ENCODE results near the gene VWA3B. TPM values are rescaled to one million over a fixed set of nuclear protein-coding genes. Genes with fewer than 3 reads are reported as not detected.
"Not testable (repeated sequence)": the region's sequence is repeated elsewhere in the genome, so short reads cannot be mapped to it uniquely, and the experiment has no call there.

The VWA3B gene
- total RNA-seq, 1 experiment from 2014 or later: not detected

DNA sequence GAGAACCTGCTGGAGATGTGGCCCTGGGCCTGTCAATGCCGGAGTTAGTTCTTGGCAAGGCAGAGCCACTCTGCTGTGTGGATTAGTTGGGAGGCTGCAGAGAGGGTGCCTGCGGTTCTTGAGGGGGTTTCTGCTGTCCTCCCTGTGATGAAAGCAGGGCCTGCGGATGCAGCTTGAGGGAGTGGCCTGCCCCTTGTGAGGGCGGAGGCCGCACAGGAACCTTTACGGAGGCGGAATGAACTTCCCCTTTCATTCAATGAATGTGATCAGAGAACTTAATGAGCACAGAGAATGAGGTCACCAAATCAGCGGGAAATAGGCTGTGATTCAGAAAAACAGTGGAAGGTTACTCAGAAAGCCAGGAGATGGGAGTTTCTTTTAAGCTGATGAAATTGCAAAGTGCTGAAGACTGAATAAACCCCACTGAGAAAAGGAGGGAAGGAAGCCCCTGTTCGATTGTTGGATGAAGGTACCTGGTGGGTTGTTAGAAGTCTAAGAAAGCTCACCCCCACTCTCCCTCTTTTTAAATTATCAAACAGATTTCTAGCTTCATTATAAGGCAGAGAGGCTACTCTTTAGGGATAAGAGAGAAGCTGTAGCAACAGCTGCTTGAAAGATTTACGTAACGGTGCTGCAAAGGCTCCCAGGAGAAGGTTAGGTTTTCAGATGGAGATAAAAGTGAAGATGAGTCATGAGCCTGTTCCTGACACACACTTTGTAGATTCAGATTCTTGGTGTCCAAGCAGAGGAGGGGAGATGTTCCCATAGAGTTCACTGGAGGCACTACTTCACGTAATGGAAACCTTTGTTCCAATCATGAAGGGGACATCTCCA, 47.4 kb downstream of the VWA3B start:
- CTCF ChIA-PET: no interaction called here
- POLR2A ChIA-PET (ENCODE audit: low non-redundant PET): no interaction called here
- Histone ChIP-seq H3K4me3 (ENCODE audit: low read depth, low read length, poor library complexity, severe bottlenecking) (no peak overlapping the region), H3K9me3 (ENCODE audit: low read depth, low read length, poor library complexity, severe bottlenecking) (no peaks in the 10 kb centered on the region), H3K36me3 (ENCODE audit: insufficient read depth, low read length, poor library complexity, severe bottlenecking) (no peaks in the 10 kb centered on the region), H3K27me3 (replicated peaks; ENCODE audit: insufficient read depth, low read depth, low read length, poor library complexity) (peaks cover 3% of the 10 kb centered on the region), H3K4me1 (ENCODE audit: insufficient read depth, low read length, poor library complexity, severe bottlenecking) (no peaks in the 10 kb centered on the region), H3K27ac (ENCODE audit: low read depth, low read length, poor library complexity, severe bottlenecking) (no peak overlapping the region)
- peak; percentile 26 for DNase-seq (ENCODE audit: low spot score)
- intact Hi-C loops (cut with micrococcal nuclease; ENCODE audit: unreplicated experiment): no loop called here
- TF ChIP-seq, protein P1, sequence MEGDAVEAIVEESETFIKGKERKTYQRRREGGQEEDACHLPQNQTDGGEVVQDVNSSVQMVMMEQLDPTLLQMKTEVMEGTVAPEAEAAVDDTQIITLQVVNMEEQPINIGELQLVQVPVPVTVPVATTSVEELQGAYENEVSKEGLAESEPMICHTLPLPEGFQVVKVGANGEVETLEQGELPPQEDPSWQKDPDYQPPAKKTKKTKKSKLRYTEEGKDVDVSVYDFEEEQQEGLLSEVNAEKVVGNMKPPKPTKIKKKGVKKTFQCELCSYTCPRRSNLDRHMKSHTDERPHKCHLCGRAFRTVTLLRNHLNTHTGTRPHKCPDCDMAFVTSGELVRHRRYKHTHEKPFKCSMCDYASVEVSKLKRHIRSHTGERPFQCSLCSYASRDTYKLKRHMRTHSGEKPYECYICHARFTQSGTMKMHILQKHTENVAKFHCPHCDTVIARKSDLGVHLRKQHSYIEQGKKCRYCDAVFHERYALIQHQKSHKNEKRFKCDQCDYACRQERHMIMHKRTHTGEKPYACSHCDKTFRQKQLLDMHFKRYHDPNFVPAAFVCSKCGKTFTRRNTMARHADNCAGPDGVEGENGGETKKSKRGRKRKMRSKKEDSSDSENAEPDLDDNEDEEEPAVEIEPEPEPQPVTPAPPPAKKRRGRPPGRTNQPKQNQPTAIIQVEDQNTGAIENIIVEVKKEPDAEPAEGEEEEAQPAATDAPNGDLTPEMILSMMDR (conservative IDR thresholded peaks at IDR 0.05; ENCODE audit: low read depth, low read length): no peak
- TF ChIP-seq EZH2 (IDR thresholded peaks at IDR 0.05; ENCODE audit: borderline replicate concordance, low read depth, low read length, poor library complexity, severe bottlenecking): no peak
- BruUV-seq (replicated peaks): no TSS peak

DNA sequence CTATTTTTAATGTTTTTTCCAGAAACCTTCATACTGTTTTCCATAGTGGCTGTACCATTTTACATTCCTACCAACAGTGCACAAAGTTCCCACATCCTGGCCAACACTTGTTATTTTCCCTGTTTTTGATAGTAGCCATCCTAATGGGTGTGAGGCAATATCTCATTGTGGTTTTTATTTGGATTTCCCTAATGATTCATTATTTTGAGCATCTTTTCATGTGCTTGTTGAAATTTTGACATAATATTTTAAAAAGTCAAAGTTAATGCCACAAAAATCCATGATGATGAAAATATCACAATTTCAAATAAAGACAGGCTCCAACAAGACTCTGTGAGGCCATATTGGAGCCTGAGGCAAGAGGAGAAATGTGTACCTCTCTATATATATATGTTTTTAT, 50.2 kb downstream of the VWA3B start:
- no peaks in the 10 kb centered on the region for H3K27me3 ChIP-seq (replicated peaks; ENCODE audit: insufficient read depth, low read depth, low read length, poor library complexity)
- ChIA-PET CTCF (no interaction called here), POLR2A (ENCODE audit: low non-redundant PET) (no interaction called here)
- no peaks in the 10 kb centered on the region for H3K36me3 ChIP-seq (ENCODE audit: insufficient read depth, low read length, poor library complexity, severe bottlenecking)
- no peak for DNase-seq (ENCODE audit: low spot score)
- no peak overlapping the region for H3K27ac ChIP-seq (ENCODE audit: low read depth, low read length, poor library complexity, severe bottlenecking)
- BruUV-seq (replicated peaks): no TSS peak
- intact Hi-C loops (cut with micrococcal nuclease; ENCODE audit: unreplicated experiment): no loop called here
- H3K4me3 ChIP-seq (ENCODE audit: low read depth, low read length, poor library complexity, severe bottlenecking): no peak overlapping the region
- no peaks in the 10 kb centered on the region for H3K9me3 ChIP-seq (ENCODE audit: low read depth, low read length, poor library complexity, severe bottlenecking)
- TF ChIP-seq, protein P1 (conservative IDR thresholded peaks at IDR 0.05; ENCODE audit: low read depth, low read length): no peak
- TF ChIP-seq EZH2 (IDR thresholded peaks at IDR 0.05; ENCODE audit: borderline replicate concordance, low read depth, low read length, poor library complexity, severe bottlenecking): no peak
- H3K4me1 ChIP-seq (ENCODE audit: insufficient read depth, low read length, poor library complexity, severe bottlenecking): no peaks in the 10 kb centered on the region

DNA sequence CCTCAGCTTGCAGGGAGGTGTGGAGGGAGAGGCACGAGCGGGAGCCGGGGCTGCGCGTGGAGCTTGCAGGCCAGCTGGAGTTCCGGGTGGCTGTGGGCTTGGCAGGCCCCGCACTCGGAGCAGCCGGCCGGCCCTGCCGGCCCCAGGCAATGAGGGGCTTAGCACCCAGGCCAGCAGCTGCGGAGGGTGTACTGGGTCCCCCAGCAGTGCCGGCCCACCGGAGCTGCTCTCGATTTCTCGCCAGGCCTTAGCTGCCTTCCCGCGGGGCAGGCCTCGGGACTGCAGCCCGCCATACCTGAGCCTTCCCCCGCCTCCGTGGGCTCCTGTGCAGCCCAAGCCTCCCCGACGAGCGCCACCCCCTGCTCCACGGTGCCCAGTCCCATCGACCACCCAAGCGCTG, 52.0 kb downstream of the VWA3B start:
- BruUV-seq (replicated peaks); POLR2A ChIA-PET (ENCODE audit: low non-redundant PET); DNase-seq (ENCODE audit: low spot score); H3K4me3 ChIP-seq (ENCODE audit: low read depth, low read length, poor library complexity, severe bottlenecking); intact Hi-C loops (cut with micrococcal nuclease; ENCODE audit: unreplicated experiment); H3K27ac ChIP-seq (ENCODE audit: low read depth, low read length, poor library complexity, severe bottlenecking); H3K27me3 ChIP-seq (replicated peaks; ENCODE audit: insufficient read depth, low read depth, low read length, poor library complexity); H3K36me3 ChIP-seq (ENCODE audit: insufficient read depth, low read length, poor library complexity, severe bottlenecking); H3K4me1 ChIP-seq (ENCODE audit: insufficient read depth, low read length, poor library complexity, severe bottlenecking); H3K9me3 ChIP-seq (ENCODE audit: low read depth, low read length, poor library complexity, severe bottlenecking); CTCF ChIA-PET: not testable (repeated sequence)

DNA sequence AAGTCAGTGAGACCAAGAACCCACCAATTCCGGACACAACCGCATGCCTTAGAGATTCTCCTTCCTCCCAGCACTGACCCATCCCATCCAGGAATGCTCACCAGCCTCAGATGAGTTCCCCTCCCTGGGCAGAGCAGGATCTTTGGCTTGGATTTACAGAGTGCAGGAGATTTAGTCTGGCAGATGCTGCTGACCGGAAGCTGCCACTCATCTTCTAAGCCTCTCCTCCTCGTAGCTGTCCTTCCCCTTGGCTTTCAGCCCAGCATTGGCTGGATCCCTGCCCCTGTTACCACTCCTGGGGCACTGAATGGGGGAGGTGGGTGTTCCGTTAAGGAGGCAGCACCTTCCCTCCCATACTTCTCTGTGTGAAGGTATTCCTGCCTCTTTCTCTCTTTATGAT, 53.2 kb downstream of the VWA3B start:
- TF ChIP-seq EZH2 (IDR thresholded peaks at IDR 0.05; ENCODE audit: borderline replicate concordance, low read depth, low read length, poor library complexity, severe bottlenecking): no peak
- TF ChIP-seq, protein P1 (conservative IDR thresholded peaks at IDR 0.05; ENCODE audit: low read depth, low read length): no peak
- CTCF ChIA-PET: no interaction called here
- intact Hi-C loops (cut with micrococcal nuclease; ENCODE audit: unreplicated experiment): no loop called here

More for the DNA sequence above, 53.2 kb downstream of the VWA3B start:
- Histone ChIP-seq H3K27me3 (replicated peaks; ENCODE audit: insufficient read depth, low read depth, low read length, poor library complexity) (no peaks in the 10 kb centered on the region), H3K4me3 (ENCODE audit: low read depth, low read length, poor library complexity, severe bottlenecking) (no peak overlapping the region), H3K36me3 (ENCODE audit: insufficient read depth, low read length, poor library complexity, severe bottlenecking) (no peaks in the 10 kb centered on the region), H3K27ac (ENCODE audit: low read depth, low read length, poor library complexity, severe bottlenecking) (no peak overlapping the region), H3K4me1 (ENCODE audit: insufficient read depth, low read length, poor library complexity, severe bottlenecking) (no peaks in the 10 kb centered on the region), H3K9me3 (ENCODE audit: low read depth, low read length, poor library complexity, severe bottlenecking) (no peaks in the 10 kb centered on the region)
- BruUV-seq (replicated peaks): no TSS peak
- POLR2A ChIA-PET (ENCODE audit: low non-redundant PET): no interaction called here
- no peak for DNase-seq (ENCODE audit: low spot score)

Measured in A673 (cell line).